SJSA1 (cell line): ENCODE results near the gene ATP10A. TPM values are rescaled to one million over a fixed set of nuclear protein-coding genes. Genes with fewer than 3 reads are reported as not detected.
A peak's percentile ranks its signal among the peaks of the same experiment; 100 is the strongest.

Experiments
- DNase-seq, 2 experiments: peaks; one replicate each; pipeline ENCODE4 v3.0.0-alpha.2; 2015 to 2020; ENCODE audit warnings: low spot score in 2 of 2, low read depth in 1 of 2
- H3K27ac ChIP-seq: fragments of 250-450 bp; sonication (Bioruptor Pico); 2 replicates; pipeline ENCODE4 v1.5.1; 2020; ENCODE audit warnings: mild to moderate bottlenecking, moderate library complexity
- H3K27me3 ChIP-seq: fragments of 250-450 bp; sonication (Bioruptor Pico); replicated peaks from 2 replicates; pipeline ENCODE4 v1.5.1; 2020; ENCODE audit warnings: mild to moderate bottlenecking, moderate library complexity
- H3K36me3 ChIP-seq: fragments of 250-450 bp; sonication (Bioruptor Pico); 2 replicates; pipeline ENCODE4 v1.5.1; 2020; ENCODE audit warnings: mild to moderate bottlenecking
- H3K4me1 ChIP-seq: fragments of 250-450 bp; sonication (Bioruptor Pico); replicated peaks from 2 replicates; pipeline ENCODE4 v1.6.1; 2021; ENCODE audit warnings: mild to moderate bottlenecking
- H3K4me3 ChIP-seq: fragments of 250-450 bp; sonication (Bioruptor Pico); 2 replicates; pipeline ENCODE4 v1.5.1; 2020; ENCODE audit warnings: mild to moderate bottlenecking
- H3K9me3 ChIP-seq: fragments of 250-450 bp; sonication (Bioruptor Pico); replicated peaks from 2 replicates; pipeline ENCODE4 v1.5.1; 2020; ENCODE audit warnings: mild to moderate bottlenecking
- total RNA-seq: library from RNA; depleted of rRNA; stranded (reverse); fragments of >200 nt; shearing (Covaris generic); gene quantifications from 2 replicates; pipeline ENCODE4 v1.2.3, GENCODE V29; 2014

ATP10A gene
- total RNA-seq, 1 experiment from 2014 or later: 31.3 TPM

GRCh38 chr15:25797511-25797935 is 65.6 kb downstream of the ATP10A start:
- H3K27me3 ChIP-seq: no peaks in the 10 kb centered on the region
- H3K4me3 ChIP-seq: no peak overlapping the region
- peaks cover 16% of the 10 kb centered on the region for H3K4me1 ChIP-seq
- H3K9me3 ChIP-seq: no peaks in the 10 kb centered on the region
- DNase-seq: no peak
- H3K27ac ChIP-seq: no peak overlapping the region
- H3K36me3 ChIP-seq: peaks cover 6% of the 10 kb centered on the region; the same call in 1 of the 2 replicates

GRCh38 chr15:25797035-25797434 is 66.1 kb downstream of the ATP10A start:
- no peak overlapping the region for H3K4me3 ChIP-seq
- H3K36me3 ChIP-seq: peaks cover 6% of the 10 kb centered on the region; the same call in 1 of the 2 replicates
- no peaks in the 10 kb centered on the region for H3K9me3 ChIP-seq
- no peak overlapping the region for H3K27ac ChIP-seq
- H3K4me1 ChIP-seq: peaks cover 17% of the 10 kb centered on the region
- no peak for DNase-seq
- no peaks in the 10 kb centered on the region for H3K27me3 ChIP-seq

GRCh38 chr15:25796395-25796794 is 66.7 kb downstream of the ATP10A start:
- H3K27ac ChIP-seq: no peak overlapping the region
- H3K36me3 ChIP-seq: peaks cover 6% of the 10 kb centered on the region; the same call in 1 of the 2 replicates
- peaks cover 23% of the 10 kb centered on the region for H3K4me1 ChIP-seq
- H3K9me3 ChIP-seq: no peaks in the 10 kb centered on the region
- no peak for DNase-seq
- H3K27me3 ChIP-seq: no peaks in the 10 kb centered on the region
- H3K4me3 ChIP-seq: no peak overlapping the region

GRCh38 chr15:25795712-25796111 is 67.4 kb downstream of the ATP10A start:
- Histone ChIP-seq H3K27ac (no peak overlapping the region), H3K4me1 (peaks cover 30% of the 10 kb centered on the region), H3K9me3 (no peaks in the 10 kb centered on the region), H3K4me3 (no peak overlapping the region), H3K27me3 (no peaks in the 10 kb centered on the region), H3K36me3 (peaks cover 6% of the 10 kb centered on the region; the same call in 1 of the 2 replicates)
- no peak for DNase-seq

- Histone ChIP-seq H3K9me3 (no peaks in the 10 kb centered on the region), H3K27ac (no peak overlapping the region), H3K4me1 (peaks cover 36% of the 10 kb centered on the region), H3K27me3 (no peaks in the 10 kb centered on the region), H3K36me3 (peaks cover 6% of the 10 kb centered on the region; the same call in 1 of the 2 replicates), H3K4me3 (no peak overlapping the region)
- DNase-seq: no peak
Measured at GRCh38 chr15:25795061-25795460, 68.1 kb downstream of the ATP10A start.

GRCh38 chr15:25793354-25794050 is 69.6 kb downstream of the ATP10A start:
- Histone ChIP-seq H3K36me3 (peaks cover 6% of the 10 kb centered on the region; the same call in 1 of the 2 replicates), H3K9me3 (no peaks in the 10 kb centered on the region), H3K4me3 (no peak overlapping the region), H3K4me1 (peaks cover 47% of the 10 kb centered on the region), H3K27ac (no peak overlapping the region), H3K27me3 (no peaks in the 10 kb centered on the region)
- no peak for DNase-seq

- peaks cover 6% of the 10 kb centered on the region; the same call in 1 of the 2 replicates for H3K36me3 ChIP-seq
- H3K27ac ChIP-seq: no peak overlapping the region
- no peaks in the 10 kb centered on the region for H3K9me3 ChIP-seq
- peaks cover 60% of the 10 kb centered on the region for H3K4me1 ChIP-seq
- DNase-seq: no peak
- no peaks in the 10 kb centered on the region for H3K27me3 ChIP-seq
- no peak overlapping the region for H3K4me3 ChIP-seq
Measured at GRCh38 chr15:25792128-25792527, 71.0 kb downstream of the ATP10A start.

- 0 out of 2 replicates have a peak, but pooled peaks cover 6% of the 10 kb centered on the region for H3K36me3 ChIP-seq
- H3K4me1 ChIP-seq: peaks cover 76% of the 10 kb centered on the region
- no peaks in the 10 kb centered on the region for H3K9me3 ChIP-seq
- H3K4me3 ChIP-seq: no peak overlapping the region
- H3K27ac ChIP-seq: peak overlapping the region; percentile 67
- peak; percentile 68 to 71 for DNase-seq
- H3K27me3 ChIP-seq: no peaks in the 10 kb centered on the region
Measured at GRCh38 chr15:25790000-25790660, 73.0 kb downstream of the ATP10A start.

- Histone ChIP-seq H3K4me3 (no peak overlapping the region), H3K4me1 (peaks cover 76% of the 10 kb centered on the region), H3K27ac (peak overlapping the region; percentile 67), H3K27me3 (no peaks in the 10 kb centered on the region), H3K36me3 (0 out of 2 replicates have a peak, but pooled peaks cover 1% of the 10 kb centered on the region), H3K9me3 (no peaks in the 10 kb centered on the region)
- DNase-seq: no peak
Measured at GRCh38 chr15:25789616-25789999, 73.5 kb downstream of the ATP10A start.

GRCh38 chr15:25789211-25789610 is 73.9 kb downstream of the ATP10A start:
- DNase-seq: no peak
- no peak overlapping the region for H3K27ac ChIP-seq
- H3K9me3 ChIP-seq: no peaks in the 10 kb centered on the region
- no peak overlapping the region for H3K4me3 ChIP-seq
- no peaks in the 10 kb centered on the region for H3K27me3 ChIP-seq
- no peaks in the 10 kb centered on the region for H3K36me3 ChIP-seq
- peaks cover 77% of the 10 kb centered on the region for H3K4me1 ChIP-seq

- H3K27me3 ChIP-seq: no peaks in the 10 kb centered on the region
- H3K4me3 ChIP-seq: no peak overlapping the region
- H3K27ac ChIP-seq: peak overlapping the region; percentile 42
- peak; percentile 64 to 69 for DNase-seq
- H3K36me3 ChIP-seq: no peaks in the 10 kb centered on the region
- H3K9me3 ChIP-seq: no peaks in the 10 kb centered on the region
- H3K4me1 ChIP-seq: peaks cover 89% of the 10 kb centered on the region
Measured at GRCh38 chr15:25787855-25788520, 75.1 kb downstream of the ATP10A start.

GRCh38 chr15:25787381-25787780 is 75.7 kb downstream of the ATP10A start:
- no peaks in the 10 kb centered on the region for H3K36me3 ChIP-seq
- H3K4me3 ChIP-seq: no peak overlapping the region
- peaks cover 95% of the 10 kb centered on the region for H3K4me1 ChIP-seq
- DNase-seq: no peak
- no peaks in the 10 kb centered on the region for H3K9me3 ChIP-seq
- peak overlapping the region; percentile 42 for H3K27ac ChIP-seq
- H3K27me3 ChIP-seq: no peaks in the 10 kb centered on the region

GRCh38 chr15:25786040-25786439 is 77.1 kb downstream of the ATP10A start:
- peaks cover 84% of the 10 kb centered on the region for H3K4me1 ChIP-seq
- no peak for DNase-seq
- H3K27me3 ChIP-seq: no peaks in the 10 kb centered on the region
- no peak overlapping the region for H3K4me3 ChIP-seq
- no peaks in the 10 kb centered on the region for H3K9me3 ChIP-seq
- peak overlapping the region; percentile 94 for H3K27ac ChIP-seq
- H3K36me3 ChIP-seq: no peaks in the 10 kb centered on the region

- peaks cover 80% of the 10 kb centered on the region for H3K4me1 ChIP-seq
- DNase-seq: no peak
- no peak overlapping the region for H3K4me3 ChIP-seq
- H3K27me3 ChIP-seq: no peaks in the 10 kb centered on the region
- H3K27ac ChIP-seq: peak overlapping the region; percentile 94
- H3K9me3 ChIP-seq: no peaks in the 10 kb centered on the region
- peaks cover 4% of the 10 kb centered on the region for H3K36me3 ChIP-seq
Measured at GRCh38 chr15:25785641-25786025, 77.5 kb downstream of the ATP10A start.
